KMS-11 (cell line): ENCODE data around the gene SLC25A18.

Experiments used
- H2AFZ ChIP-seq: fragments of 200-600 bp; sonication (generic); 2 replicates; pipeline ENCODE4 v1.6.1; 2016; ENCODE audit warnings: antibody characterized with exemption, mixed run types, low read depth
- H3K27ac ChIP-seq: fragments of 200-600 bp; sonication (generic); 2 replicates; pipeline ENCODE4 v1.6.1; 2016; ENCODE audit warnings: mild to moderate bottlenecking, mixed run types
- H3K27me3 ChIP-seq: fragments of 200-600 bp; sonication (generic); 2 replicates; pipeline ENCODE4 v1.6.1; 2017; ENCODE audit warnings: mild to moderate bottlenecking, low read depth, mixed run types, moderate library complexity; ENCODE audit not compliant: insufficient read depth
- H3K36me3 ChIP-seq: fragments of 200-600 bp; sonication (generic); 2 replicates; pipeline ENCODE4 v1.6.1; 2017; ENCODE audit warnings: mild to moderate bottlenecking, mixed run types; ENCODE audit not compliant: insufficient read depth
- H3K4me1 ChIP-seq: fragments of 200-600 bp; sonication (generic); 2 replicates; pipeline ENCODE4 v1.6.1; 2016; ENCODE audit warnings: mild to moderate bottlenecking, low read depth, mixed run types; ENCODE audit not compliant: poor library complexity, severe bottlenecking
- H3K4me2 ChIP-seq: fragments of 200-600 bp; sonication (generic); 2 replicates; pipeline ENCODE4 v1.7.0; 2016; ENCODE audit warnings: mild to moderate bottlenecking, mixed run types
- H3K4me3 ChIP-seq: fragments of 200-600 bp; sonication (generic); IDR thresholded peaks from 2 replicates; pipeline ENCODE4 v1.6.1; 2017; ENCODE audit warnings: low read depth, low read length, mixed read lengths; ENCODE audit not compliant: insufficient read depth
- H3K79me2 ChIP-seq: fragments of 200-600 bp; sonication (generic); 2 replicates; pipeline ENCODE4 v1.6.1; 2016; ENCODE audit warnings: low read depth, mixed run types; ENCODE audit not compliant: insufficient read depth
- H3K9ac ChIP-seq: fragments of 200-600 bp; sonication (generic); 2 replicates; pipeline ENCODE4 v1.6.1; 2016; ENCODE audit warnings: mild to moderate bottlenecking, mixed run types
- H4K20me1 ChIP-seq: fragments of 200-600 bp; sonication (generic); 2 replicates; pipeline ENCODE4 v1.6.1; 2016; ENCODE audit warnings: mild to moderate bottlenecking, mixed run types; ENCODE audit not compliant: insufficient read depth
- TF ChIP-seq, protein P1 (sequence below): fragments of 200-600 bp; sonication (generic); conservative IDR thresholded peaks from 2 replicates; pipeline ENCODE4 v1.6.1; 2017; ENCODE audit warnings: low read depth, mild to moderate bottlenecking, antibody characterized with exemption, low read length, moderate library complexity, mixed read lengths

The SLC25A18 gene

GRCh38 chr22:17583151-17583550 lies 19.9 kb downstream of the SLC25A18 start:
- H3K27me3 ChIP-seq = no peaks in the 10 kb centered on the region
- H2AFZ ChIP-seq = no peak overlapping the region
- H3K79me2 ChIP-seq = no peaks in the 10 kb centered on the region
- no peaks in the 10 kb centered on the region for H3K4me1 ChIP-seq
- no peak overlapping the region for H3K27ac ChIP-seq
- no peak overlapping the region for H3K4me2 ChIP-seq
- H3K36me3 ChIP-seq = no peaks in the 10 kb centered on the region
- no peak overlapping the region for H3K9ac ChIP-seq
- no peak overlapping the region for H3K4me3 ChIP-seq
- TF ChIP-seq, protein P1, sequence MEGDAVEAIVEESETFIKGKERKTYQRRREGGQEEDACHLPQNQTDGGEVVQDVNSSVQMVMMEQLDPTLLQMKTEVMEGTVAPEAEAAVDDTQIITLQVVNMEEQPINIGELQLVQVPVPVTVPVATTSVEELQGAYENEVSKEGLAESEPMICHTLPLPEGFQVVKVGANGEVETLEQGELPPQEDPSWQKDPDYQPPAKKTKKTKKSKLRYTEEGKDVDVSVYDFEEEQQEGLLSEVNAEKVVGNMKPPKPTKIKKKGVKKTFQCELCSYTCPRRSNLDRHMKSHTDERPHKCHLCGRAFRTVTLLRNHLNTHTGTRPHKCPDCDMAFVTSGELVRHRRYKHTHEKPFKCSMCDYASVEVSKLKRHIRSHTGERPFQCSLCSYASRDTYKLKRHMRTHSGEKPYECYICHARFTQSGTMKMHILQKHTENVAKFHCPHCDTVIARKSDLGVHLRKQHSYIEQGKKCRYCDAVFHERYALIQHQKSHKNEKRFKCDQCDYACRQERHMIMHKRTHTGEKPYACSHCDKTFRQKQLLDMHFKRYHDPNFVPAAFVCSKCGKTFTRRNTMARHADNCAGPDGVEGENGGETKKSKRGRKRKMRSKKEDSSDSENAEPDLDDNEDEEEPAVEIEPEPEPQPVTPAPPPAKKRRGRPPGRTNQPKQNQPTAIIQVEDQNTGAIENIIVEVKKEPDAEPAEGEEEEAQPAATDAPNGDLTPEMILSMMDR = no peak
- H4K20me1 ChIP-seq = no peaks in the 10 kb centered on the region

DNA sequence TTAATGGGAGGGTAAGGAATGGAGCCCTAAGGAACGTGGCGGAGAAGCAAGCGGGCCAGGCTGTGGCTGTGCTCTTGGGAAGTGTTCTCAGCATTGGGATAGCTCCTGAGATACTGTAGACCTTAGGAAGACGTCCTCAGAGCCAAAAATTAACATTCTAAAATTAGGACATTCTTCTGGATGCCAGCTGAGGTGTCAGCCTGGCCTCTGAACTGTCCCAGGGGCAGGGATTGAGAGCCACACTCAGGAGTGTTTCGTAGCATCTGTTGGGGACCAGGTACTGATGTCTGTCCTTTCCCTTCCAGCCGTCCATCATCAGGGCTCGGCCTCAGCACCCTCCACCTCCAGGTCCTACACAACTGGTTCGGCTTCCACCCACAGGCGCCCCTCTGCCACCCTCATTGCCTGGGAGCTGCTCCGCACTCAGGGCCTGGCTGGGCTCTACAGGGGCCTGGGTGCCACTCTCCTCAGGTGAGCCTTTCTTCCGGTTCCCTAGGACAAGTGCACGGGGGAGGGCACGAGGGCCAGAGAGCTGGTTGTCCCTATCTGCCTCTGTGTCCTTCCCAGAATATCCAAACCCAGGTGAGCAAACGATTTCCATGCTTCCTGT lies 23.6 kb downstream of the SLC25A18 start:
- no peaks in the 10 kb centered on the region for H3K27me3 ChIP-seq
- no peaks in the 10 kb centered on the region for H4K20me1 ChIP-seq
- TF ChIP-seq, protein P1 = no peak
- no peak overlapping the region for H3K4me3 ChIP-seq
- no peak overlapping the region for H3K27ac ChIP-seq
- H3K4me2 ChIP-seq = no peak overlapping the region
- no peaks in the 10 kb centered on the region for H3K36me3 ChIP-seq
- H3K9ac ChIP-seq = no peak overlapping the region
- no peaks in the 10 kb centered on the region for H3K79me2 ChIP-seq
- H3K4me1 ChIP-seq = no peaks in the 10 kb centered on the region
- H2AFZ ChIP-seq = no peak overlapping the region

DNA sequence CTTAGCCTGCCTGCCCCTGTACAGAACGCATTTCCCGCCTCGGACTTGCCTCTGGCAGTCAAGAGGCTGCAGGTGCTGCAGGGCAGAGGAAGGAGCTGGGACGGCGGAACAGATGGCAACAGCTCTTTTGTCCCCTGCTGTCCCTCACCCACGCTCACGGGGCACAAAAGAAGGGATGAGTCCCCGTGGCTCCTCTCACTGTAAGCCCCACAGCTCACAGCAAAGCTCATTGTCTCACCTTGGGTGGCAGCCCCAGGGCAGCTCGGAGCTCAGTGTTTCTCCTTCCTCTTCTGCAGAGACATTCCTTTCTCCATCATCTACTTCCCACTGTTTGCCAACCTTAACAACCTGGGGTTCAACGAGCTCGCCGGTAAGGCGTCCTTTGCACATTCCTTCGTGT lies 24.3 kb downstream of the SLC25A18 start:
- no peaks in the 10 kb centered on the region for H3K79me2 ChIP-seq
- H3K4me3 ChIP-seq = no peak overlapping the region
- H3K4me2 ChIP-seq = no peak overlapping the region
- TF ChIP-seq, protein P1 = no peak
- no peaks in the 10 kb centered on the region for H3K4me1 ChIP-seq
- no peak overlapping the region for H2AFZ ChIP-seq
- no peak overlapping the region for H3K9ac ChIP-seq
- H3K27ac ChIP-seq = no peak overlapping the region
- no peaks in the 10 kb centered on the region for H3K36me3 ChIP-seq
- H4K20me1 ChIP-seq = no peaks in the 10 kb centered on the region
- no peaks in the 10 kb centered on the region for H3K27me3 ChIP-seq

DNA sequence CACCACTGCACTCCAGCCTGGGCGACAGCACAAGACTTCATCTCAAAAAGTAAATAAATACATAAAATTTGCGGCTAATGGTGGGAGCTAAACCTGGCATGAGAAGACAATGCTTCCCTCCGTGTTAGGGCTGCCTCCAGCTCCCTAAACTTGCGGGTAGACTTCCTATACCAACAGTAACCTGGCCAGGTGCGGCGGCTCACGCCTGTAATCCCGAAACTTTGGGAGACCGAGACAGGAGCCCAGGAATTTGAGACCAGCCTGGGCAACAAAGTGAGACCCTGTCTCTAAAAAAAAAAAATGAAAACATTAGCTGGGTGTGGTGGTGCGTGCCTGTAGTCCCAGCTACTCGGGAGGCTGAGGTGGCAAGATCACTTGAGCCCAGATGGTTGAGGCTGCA lies 25.3 kb downstream of the SLC25A18 start:
- Histone ChIP-seq H3K4me3 (no peak overlapping the region), H4K20me1 (no peaks in the 10 kb centered on the region), H3K36me3 (no peaks in the 10 kb centered on the region), H3K27me3 (no peaks in the 10 kb centered on the region), H3K4me2 (no peak overlapping the region), H3K79me2 (no peaks in the 10 kb centered on the region), H3K27ac (no peak overlapping the region), H2AFZ (no peak overlapping the region), H3K4me1 (no peaks in the 10 kb centered on the region), H3K9ac (no peak overlapping the region)
- TF ChIP-seq, protein P1 = no peak
